GM21825 (cell line): Measurements from ENCODE around the gene ZNF202.
"Not testable (repeated sequence)": the region's sequence is repeated elsewhere in the genome, so short reads cannot be mapped to it uniquely, and the experiment has no call there.

Experiments
- ATAC-seq: cut with Tn5 transposase; IDR thresholded peaks from one replicate; pipeline ENCODE4 v1.9.1; 2021; ENCODE audit warnings: mild to moderate bottlenecking, moderate library complexity; ENCODE audit not compliant: unreplicated experiment

The ZNF202 gene

DNA sequence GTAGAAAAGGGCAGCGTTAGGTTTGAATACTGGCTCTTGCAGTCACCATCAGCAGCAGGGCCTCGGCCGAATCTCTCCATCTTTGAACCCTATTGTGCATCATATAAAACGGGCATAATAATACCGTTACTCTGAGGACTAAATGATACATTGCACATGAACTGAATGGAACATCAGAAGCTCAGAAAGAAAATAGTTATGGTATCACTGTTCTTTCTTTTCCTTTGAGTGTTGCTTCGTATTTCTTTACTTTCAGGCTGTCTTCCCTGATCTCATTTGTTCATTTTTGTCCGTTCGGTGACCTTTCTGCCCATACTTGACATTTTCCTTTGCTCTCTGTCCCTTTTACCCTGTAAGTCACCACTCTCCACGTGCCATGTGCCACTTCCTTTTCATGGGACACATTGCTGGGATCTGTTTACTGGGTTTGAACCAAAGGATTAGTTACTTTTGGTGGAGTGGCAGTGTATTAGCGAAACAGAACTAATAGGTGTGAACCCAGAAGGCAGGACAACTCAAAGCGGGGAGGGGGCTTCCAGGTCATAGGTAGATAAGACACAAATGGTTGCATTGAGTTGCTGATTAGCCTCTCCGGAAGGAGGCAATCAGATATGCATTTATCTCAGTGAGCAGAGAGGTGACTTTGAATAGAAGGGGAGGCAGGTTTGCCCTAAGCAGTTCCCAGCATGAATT is 717 bp upstream of the ZNF202 start:
- no peak for ATAC-seq

DNA sequence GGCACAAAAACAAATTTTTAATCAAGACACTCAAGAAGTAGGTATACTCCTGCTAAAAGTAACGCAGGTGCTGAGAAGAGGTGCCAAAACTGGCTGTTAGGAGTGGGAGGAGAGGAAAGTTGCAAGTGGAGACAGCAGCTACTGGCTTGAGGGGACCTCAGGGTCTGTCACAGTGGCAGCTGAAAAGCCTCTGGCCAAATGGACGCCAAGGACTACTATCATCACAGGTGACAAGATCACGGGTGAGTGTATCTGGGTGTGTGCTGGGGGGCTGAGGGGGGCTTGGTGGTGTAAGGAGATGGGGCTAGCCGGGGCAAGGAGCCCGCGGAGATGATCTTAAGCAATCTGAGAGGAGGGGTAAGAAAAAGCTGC is 687 bp downstream of the ZNF202 start:
- no peak for ATAC-seq

DNA sequence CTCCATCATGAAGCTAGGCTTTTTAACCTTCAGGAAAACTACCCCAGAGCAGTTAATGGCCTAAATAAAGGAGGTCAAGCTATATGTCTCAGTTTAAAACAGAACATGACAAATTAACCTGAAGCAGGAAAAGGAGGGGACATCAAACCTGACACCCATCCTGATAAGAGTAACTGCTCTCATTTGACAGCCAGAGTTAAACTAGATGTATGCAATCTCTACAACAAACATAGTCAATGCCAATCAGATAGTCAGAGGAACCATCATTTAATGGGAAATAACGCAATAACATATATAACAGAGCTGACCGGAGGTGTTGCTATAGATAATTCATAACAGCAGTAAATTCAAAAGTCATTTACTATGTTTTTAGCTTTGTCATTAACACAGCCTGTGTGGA is 3.1 kb downstream of the ZNF202 start:
- ATAC-seq, result no peak

DNA sequence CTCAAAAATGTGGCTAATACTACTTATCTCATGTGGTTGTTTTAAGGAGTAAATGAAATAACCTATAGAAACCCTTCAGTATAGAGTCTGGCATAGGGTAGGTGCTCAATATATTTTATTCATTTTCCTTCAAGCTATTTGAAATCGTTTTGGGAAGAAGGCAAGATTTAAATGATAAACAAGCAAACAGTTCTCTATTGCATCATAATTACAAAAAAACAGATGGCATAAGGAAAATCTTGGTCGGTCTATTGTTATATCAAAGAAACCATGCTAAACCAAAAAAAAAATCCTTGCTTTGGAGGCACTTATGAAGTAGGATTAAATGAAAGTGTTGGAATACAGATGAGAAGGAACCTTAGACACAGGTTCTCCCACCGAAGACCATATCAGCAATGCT is 4.7 kb downstream of the ZNF202 start:
- ATAC-seq, result no peak

DNA sequence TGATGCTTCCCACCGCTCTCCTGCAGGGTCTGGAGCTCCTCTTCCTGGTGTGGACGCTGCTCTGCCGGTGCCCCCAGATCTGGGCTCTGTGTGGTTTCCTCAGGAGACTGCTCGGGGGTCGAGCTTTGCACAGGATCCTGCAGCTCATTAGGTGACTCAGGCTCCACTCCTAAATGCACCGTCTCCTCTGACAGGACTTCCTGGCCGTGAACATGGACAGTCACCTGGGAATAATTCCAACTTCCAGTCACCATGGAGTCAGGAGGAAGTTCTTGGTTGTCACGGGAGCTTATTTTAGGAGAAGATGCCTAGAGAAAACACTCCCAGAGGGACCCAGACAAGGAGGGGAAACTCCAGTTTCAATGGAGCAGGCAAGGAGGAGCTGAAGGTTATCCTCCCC is 11.9 kb downstream of the ZNF202 start:
- no peak for ATAC-seq

DNA sequence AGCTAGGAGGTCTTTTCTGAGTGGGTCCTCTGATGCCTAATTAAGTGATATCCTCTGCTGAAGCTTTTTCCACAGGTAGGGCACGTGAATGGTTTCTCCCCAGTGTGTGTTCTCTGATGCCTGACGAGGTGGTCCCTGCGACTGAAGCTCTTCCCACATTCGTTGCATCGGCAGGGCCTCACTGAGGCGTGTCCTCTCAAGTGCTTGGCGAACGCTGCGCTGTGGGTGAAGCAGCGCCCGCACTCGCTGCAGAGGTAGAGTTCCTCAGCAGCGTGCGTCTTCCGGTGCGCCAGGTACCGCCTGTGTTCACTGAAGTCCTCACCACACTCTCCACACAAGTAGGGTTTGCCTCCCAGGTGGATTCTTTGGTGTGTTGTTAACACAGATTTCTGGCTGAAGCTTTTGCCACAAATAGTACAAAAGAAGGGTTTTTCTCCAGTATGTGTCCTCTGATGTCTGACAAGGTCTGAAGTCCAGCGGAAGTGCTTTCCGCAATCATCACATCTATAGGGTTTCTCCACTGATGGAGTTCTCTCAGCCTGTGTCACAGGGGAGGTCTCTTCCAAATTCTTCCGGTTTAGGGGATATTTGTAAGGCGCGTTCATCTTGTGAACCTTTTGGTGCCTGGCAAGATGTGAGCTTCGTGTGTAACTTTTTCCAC is 15.3 kb downstream of the ZNF202 start:
- ATAC-seq, result no peak

DNA sequence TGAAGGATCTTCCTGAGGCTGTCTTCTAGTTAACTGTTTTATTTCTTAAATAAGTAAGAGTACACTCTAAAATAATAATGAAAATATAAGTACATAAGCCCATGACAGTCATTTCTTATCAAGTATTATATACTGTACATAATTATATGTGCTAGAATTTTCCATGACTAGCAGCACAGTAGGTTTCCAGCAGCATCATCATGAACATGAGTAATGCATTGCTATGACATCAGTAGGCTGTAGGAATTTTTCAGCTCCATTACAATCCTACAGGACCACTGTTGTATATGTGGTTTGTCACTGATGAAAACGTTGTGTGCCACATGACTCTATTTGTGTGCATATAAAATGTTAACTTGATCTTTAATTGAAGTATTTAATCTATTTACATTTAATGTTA is 22.0 kb downstream of the ZNF202 start:
- no peak for ATAC-seq

DNA sequence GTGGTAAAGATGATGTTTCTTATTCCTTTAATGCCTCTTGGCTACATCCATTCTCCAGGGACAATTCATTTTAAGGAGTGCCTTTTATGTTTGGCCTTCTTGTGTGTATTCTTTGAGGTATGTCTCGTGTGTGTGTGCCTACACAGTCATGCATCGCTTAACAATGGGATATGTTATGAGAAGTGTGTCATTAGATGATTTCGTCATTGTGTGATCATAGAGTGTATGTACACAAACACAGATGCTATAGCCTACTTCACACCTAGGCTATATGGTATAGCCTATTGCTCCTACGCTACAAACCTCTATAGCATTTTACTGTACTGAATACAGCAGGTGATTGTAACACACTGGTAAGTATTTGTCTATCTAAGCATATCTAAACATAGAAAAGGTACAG is 23.0 kb downstream of the ZNF202 start:
- ATAC-seq, result no peak

DNA sequence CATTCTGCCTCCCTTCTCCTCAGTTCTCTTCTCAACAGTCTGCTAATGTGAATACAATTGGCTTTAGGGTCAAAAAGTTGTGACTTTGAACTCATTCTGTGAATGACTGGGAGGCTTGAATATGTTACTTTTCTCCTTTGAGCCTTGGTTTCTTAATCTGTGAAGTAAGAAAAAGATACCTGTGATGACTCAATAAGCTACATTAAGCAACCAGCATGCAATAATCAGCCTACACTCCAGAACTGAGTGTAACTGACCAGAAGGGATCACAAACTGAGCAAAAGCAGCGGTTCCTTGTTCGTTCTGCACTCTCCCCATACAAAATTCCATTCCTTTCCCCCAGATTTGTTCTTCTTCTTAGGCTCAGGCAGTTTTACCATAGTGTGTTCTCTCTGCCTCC is 23.4 kb downstream of the ZNF202 start:
- no peak for ATAC-seq

DNA sequence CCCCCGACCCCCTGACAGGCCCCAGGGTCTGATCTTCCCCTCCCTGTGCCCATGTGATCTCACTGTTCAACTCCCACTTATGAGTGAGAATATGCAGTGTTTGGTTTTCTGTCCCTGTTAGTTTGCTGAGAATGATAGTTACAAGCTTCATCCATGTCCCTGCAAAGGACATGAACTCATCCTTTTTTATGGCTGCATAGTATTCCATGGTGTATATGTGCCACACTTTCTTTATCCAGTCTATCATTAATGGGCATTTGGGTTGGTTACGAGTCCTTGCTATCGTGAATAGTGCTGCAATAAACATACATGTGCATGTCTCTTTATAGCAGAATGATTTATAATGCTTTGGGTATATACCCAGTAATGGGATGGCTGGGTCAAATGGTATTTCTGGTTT is 28.8 kb downstream of the ZNF202 start:
- not testable (repeated sequence) for ATAC-seq

DNA sequence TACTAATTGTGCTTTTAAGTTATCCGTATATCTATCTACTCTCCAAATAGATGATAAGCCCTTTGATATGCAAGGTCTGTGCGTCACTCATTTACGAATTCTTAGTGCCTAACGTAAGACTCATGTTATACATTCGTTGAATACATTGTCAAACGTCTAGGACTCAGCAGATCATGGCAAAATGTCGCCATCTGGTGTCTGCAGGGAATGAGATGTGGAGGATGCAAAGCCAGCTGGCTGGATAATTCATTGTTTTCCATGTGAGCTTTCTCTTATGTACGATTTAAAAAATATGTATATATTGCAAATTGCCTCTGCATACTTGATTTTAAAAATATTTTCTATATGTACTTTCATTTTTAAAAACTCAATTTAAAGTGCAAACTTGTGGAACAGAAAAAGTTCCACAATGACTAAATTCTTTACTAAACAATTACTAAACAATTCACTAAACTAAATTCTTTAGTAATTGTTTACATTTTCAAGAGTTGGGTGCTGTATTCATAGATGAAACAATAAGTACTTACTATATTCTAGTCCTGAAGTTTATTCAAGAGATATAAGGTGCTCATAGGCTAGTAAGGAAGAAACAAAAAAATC is 33.8 kb downstream of the ZNF202 start:
- no peak for ATAC-seq

DNA sequence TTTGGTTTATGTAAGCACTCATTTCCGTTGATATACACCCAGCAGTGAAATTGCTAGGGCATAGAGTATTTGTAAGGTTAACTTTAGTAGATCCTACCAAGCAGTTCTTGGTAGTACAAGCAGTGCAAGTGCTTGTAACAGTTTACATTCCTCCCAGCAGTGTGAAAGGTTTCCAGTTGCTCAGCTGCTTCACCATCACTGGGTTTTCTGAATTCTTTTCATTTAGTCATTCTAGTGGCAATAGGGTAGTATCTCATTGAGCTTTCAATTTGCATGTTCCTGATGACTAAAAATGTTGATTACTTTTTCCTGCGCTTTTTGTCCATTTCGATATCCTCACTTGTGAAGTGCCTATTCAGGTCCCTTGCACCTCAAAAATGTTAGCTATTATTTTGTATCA is 34.3 kb downstream of the ZNF202 start:
- no peak for ATAC-seq

DNA sequence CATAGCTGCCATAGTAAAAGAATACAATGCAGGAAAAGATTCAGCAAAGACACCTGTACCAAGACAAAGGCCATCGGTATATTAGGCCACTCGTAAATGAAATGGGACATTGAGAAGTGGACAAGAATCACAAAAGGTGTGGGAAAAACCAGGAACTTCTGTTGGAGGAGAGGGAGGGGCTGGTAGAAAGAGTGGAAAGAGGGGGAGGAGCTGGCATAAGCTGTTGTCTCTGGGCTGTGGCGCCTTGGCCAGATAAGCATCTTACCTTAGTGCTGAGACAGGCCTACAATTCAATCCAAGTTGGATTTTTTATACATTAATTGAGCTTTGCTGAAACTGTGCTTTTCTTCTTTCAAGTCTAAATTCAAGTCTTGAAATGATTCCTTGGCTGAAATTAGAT is 37.1 kb downstream of the ZNF202 start:
- ATAC-seq, result no peak

DNA sequence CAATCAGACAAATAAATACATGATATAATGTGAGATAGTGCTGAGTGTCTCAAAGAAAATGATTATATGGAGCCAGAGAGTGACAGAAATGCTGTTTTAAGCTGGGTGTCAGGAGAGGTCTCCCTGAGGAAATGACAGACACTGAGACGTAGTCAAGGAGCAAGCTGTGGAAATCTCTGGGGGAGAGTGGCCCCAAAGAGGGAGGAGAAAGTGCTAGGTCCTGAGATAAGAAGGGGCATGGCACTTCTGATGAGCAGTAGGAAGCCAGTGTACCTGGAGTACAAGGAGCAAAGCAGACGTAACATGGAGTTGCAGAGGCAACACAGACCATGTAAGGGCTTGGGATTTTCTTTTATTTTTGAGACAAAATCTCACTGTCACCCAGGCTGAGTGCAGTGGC is 38.8 kb downstream of the ZNF202 start:
- no peak for ATAC-seq

DNA sequence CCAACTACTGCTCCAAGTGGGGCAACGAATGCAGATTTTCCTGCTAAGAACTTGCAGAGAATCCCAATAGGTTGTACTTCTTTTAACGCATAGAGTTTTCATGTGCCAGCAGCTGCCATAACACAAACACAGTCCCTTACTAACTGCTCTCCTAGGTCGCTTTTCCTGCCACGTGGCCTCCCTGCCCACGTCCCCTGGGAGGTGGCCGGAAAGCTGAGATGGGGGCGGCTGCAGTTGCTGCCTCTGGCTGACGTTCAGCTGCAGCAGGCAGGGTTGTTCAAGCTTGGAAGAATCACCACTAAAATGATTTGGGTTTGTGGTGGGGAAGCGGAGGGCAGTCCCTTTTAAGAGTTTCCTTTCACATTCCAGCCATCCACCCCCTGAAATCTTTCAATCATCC is 39.3 kb downstream of the ZNF202 start:
- ATAC-seq, result no peak

DNA sequence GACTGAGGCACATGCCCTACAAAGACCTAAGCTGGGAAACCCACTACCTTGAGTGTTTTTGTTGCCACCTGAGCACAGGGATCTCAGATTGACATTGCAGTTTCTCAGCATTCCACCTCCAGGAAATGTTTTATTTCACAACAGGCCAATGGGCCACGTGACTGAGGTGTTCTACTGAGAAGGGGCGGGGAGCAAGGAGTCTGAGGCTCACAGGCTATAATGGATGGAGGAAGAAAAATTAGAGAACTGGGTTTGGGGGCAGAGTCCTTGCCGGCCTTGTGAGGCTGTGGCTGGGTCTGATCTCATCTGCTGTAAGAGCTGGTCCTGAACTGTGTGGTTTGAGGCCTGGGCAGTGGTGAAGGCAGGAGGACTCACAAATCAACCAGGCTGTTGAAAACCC is 40.7 kb downstream of the ZNF202 start:
- no peak for ATAC-seq

DNA sequence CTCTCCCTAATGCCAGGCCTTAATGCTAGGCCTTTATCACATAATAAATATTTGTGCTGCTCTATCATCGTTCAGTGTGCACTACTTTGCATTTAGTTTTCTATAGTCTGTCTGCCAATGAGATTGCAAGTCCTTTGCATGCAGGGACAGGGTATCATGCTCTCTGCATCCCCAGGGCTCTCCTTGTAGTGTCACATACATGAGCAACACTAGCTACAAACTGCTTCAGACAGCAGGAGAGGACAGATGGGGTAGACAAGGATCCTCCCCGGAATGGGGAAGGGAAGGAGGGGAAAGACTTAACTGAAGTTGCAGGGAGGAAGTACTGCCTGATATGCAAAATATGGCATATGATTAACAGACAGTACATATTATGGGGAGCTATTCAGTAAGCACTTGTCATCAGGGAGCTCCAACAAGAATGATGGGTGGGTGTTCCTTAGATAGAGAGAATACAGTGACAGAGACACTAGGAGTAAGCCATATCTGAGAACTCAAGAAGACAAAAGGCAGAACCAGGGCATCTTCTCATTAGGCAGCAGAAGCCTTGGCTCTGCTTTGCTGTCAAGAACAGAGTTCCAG is 42.8 kb downstream of the ZNF202 start:
- ATAC-seq, result no peak

DNA sequence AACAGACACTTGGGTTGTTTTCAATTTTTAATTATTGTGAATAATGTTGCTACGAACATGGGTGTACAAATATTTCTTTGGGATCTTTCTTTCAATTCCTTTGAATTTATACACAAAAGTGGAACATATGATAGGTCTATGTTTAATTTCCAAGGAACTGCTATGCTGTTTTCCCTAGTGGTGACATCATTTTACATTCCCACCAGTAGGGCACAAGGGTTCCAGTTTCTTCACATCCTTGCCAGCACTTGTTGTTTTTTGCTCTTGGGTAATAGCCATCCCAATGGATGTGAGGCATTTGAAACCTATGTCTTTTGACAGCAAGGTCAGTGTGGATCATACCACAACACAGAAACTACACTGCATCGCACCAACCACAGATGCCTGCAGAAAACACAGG is 45.3 kb downstream of the ZNF202 start:
- no peak for ATAC-seq

DNA sequence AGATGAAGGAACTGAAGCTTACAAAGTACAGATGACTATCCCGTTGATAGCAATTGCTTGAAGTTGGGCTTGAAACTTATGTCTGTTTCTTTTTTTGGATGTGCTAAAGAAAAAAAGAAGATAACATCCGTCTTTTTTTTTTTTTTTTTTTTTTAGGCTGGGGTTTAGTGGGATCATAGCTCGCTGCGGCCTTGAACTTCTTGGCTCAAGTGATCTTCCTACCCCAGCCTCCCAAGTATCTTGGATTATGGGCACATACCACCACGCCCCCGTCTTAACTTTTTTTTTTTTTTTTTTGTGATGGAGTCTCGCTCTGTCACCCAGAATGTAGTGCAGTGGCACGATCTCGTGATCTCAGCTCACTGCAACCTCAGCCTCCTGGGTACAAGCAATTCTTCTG is 46.2 kb downstream of the ZNF202 start:
- no peak for ATAC-seq

DNA sequence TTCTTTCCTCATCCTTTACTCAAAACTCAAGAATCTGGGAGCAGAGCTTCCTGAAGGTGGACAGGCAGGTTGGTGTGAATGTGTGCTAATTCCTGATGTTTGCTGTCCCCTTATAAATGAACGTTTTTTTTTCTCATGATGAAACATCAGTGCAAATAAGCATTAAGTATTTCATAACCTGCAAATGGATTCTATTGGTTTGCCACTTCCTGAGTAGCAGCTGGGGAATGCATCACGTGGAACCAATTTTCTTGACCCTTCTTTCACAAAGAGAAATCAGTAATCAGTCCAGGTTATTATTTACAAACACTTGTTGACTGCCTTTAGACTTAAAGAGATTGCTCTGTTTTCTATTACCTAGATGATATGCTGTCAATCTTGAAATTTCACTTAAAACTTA is 46.9 kb downstream of the ZNF202 start:
- ATAC-seq, result no peak

DNA sequence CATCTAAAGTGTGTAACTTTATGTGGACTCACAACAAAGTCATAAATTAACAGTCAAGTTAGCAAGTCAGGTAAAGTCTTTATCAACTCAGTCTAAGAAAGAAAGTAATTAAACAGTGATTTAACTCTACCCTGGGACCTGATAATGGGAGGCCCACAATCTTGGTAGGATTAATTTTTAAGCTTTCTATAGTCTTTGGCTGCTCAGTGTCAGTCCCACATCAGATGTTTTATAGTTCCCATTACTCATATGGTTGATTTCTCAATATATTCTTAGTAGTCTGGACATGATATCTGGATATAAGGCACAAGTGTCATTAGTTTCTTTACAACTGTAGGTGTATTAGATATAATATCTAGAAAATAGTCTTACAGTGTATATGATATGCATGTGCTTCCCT is 48.5 kb downstream of the ZNF202 start:
- ATAC-seq, result no peak

DNA sequence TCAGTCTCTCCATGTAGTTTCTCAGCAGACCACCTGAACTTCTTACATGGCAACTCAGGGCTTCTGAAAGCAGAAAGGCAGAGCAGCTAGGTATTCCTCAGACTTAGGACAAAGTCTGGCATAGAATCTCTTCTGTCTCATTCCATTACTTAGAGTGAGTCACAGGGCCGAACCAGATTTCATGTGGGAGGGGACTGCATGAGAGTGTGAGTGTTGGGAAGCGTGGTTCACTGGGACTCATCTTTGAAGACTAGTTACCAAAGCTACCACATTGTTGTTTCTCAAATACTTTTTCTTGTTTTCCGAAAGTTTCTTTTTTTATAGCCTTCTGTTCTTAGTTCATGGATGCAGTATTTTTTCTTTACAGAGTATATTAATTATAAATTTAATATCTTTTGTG is 51.0 kb downstream of the ZNF202 start:
- ATAC-seq, result no peak
